Left ventricle myocardium inferior (tissue), 1 donor: Measurements from ENCODE around the gene ITGA6. TPM values are rescaled to one million over a fixed set of nuclear protein-coding genes. Genes with fewer than 3 reads are reported as not detected.

Experiments
- DNase-seq: peaks from one replicate; pipeline ENCODE4 v3.0.0-alpha.2; 2020
- H3K27ac ChIP-seq: fragments of 200-600 bp; replicated peaks from 2 replicates; pipeline ENCODE4 v1.8.0; 2021
- H3K27me3 ChIP-seq: fragments of 200-600 bp; 2 replicates; pipeline ENCODE4 v1.8.0; 2021; ENCODE audit warnings: low read depth
- H3K36me3 ChIP-seq: fragments of 200-600 bp; 2 replicates; pipeline ENCODE4 v1.8.0; 2021
- H3K4me1 ChIP-seq: fragments of 200-600 bp; 2 replicates; pipeline ENCODE4 v1.8.0; 2021
- H3K4me3 ChIP-seq: fragments of 200-600 bp; 2 replicates; pipeline ENCODE4 v1.8.0; 2021; ENCODE audit warnings: mild to moderate bottlenecking, moderate library complexity
- H3K9me3 ChIP-seq: fragments of 200-600 bp; replicated peaks from 2 replicates; pipeline ENCODE4 v1.8.0; 2021
- CTCF ChIP-seq: fragments of 200-600 bp; IDR thresholded peaks from 2 replicates; pipeline ENCODE4 v1.8.0; 2021; ENCODE audit warnings: antibody characterized with exemption, mild to moderate bottlenecking, borderline replicate concordance
- intact Hi-C: fragments of 100-400 bp; cut with micrococcal nuclease; formaldehyde crosslinking; loops from one replicate; pipeline ENCODE4 v1.11.0; 2022
- total RNA-seq: library from RNA; stranded (reverse); fragmentation: NEBNext Ultra II Directional; extraction: Animal tissue kit (Norgen Biotek cat#: 25700); gene quantifications from one replicate; pipeline ENCODE4 v1.2.1, GENCODE V29; 2021
- donor health status: DM: no; HTN: yes; CAD: no; lungs with severe emphysema.

ITGA6 gene
- total RNA-seq, 1 donor from 2014 or later, result 42.0 TPM

- H3K4me1 ChIP-seq, result peaks cover 41% of the 10 kb centered on the region
- no peaks in the 10 kb centered on the region for H3K27me3 ChIP-seq
- intact Hi-C loops, result no loop called here
- H3K4me3 ChIP-seq, result peak overlapping the region; percentile 92
- TF ChIP-seq CTCF, result no peak
- H3K9me3 ChIP-seq, result no peaks in the 10 kb centered on the region
- H3K27ac ChIP-seq, result peak overlapping the region; percentile 97
- H3K36me3 ChIP-seq, result peaks cover 8% of the 10 kb centered on the region
- no peak for DNase-seq
Measured at GRCh38 chr2:172555272-172555521, 127.8 kb downstream of the ITGA6 start.

Other genes starting within 250 kb of the ITGA6 start
- 51.2 TPM for gene PDK1, start 128.5 kb downstream of the ITGA6 start, total RNA-seq